HL-60 (cell line): ENCODE measurements around the gene LINGO4.

Experiments
- DNase-seq, 2 experiments: peaks; one replicate each; pipeline ENCODE4 v3.0.0-alpha.2; 2010 to 2020; ENCODE audit warnings: low read depth in 1 of 2, low spot score in 1 of 2
- H3K27ac ChIP-seq: fragments of 250-450 bp; sonication (Bioruptor Pico); replicated peaks from 2 replicates; pipeline ENCODE4 v1.5.1; 2020; ENCODE audit warnings: mild to moderate bottlenecking, moderate library complexity
- H3K27me3 ChIP-seq: fragments of 250-450 bp; sonication (Bioruptor Pico); 2 replicates; pipeline ENCODE4 v1.5.1; 2021; ENCODE audit warnings: mild to moderate bottlenecking, moderate library complexity; ENCODE audit not compliant: insufficient read depth, poor library complexity, severe bottlenecking
- H3K4me3 ChIP-seq: replicated peaks from 2 replicates; pipeline ENCODE4 v1.5.1; 2011; ENCODE audit warnings: mild to moderate bottlenecking, control low read depth, low read length; ENCODE audit not compliant: insufficient read depth
- CTCF ChIP-seq: IDR thresholded peaks from one replicate; pipeline ENCODE4 v1.5.1; 2011; ENCODE audit warnings: low read length, control low read depth, inconsistent platforms; ENCODE audit not compliant: insufficient read depth
- GABPA ChIP-seq: IDR thresholded peaks from 2 replicates; pipeline ENCODE4 v1.6.1; 2012; ENCODE audit warnings: low read depth
- POLR2AphosphoS5 ChIP-seq: IDR thresholded peaks from 2 replicates; pipeline ENCODE4 v1.6.1; 2012; ENCODE audit warnings: low read depth
- REST ChIP-seq: IDR thresholded peaks from 2 replicates; pipeline ENCODE4 v1.6.1; 2012; ENCODE audit warnings: low read depth; ENCODE audit not compliant: insufficient replicate concordance
- SPI1 ChIP-seq: IDR thresholded peaks from 2 replicates; pipeline ENCODE4 v1.6.1; 2012; ENCODE audit warnings: low read depth, mild to moderate bottlenecking, borderline replicate concordance

Gene LINGO4

DNA sequence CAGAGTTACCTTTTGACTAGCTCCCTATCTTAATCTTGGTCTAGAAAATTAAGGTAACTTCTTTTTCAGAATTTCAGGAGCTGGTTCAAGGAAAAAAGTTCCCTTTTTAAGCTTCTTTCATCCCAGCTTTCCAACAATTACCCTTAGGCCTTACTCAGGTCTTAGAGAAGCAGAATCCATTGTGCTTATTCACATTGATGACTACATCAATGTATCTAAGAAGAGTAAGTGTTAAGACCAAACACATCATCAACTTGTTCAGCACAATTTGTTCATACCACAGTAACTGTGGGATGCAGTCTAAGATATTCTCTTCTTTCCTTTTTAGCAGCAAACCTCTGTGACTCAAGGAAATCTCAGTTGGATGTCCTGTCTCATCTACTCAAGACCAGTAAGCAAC is 46.0 kb downstream of the LINGO4 start:
- H3K27me3 ChIP-seq: no peaks in the 10 kb centered on the region
- TF ChIP-seq SPI1: no peak
- no peak for TF ChIP-seq POLR2AphosphoS5
- TF ChIP-seq CTCF: no peak
- no peak for TF ChIP-seq GABPA
- no peak for TF ChIP-seq REST
- H3K4me3 ChIP-seq: no peak overlapping the region
- DNase-seq: no peak
- H3K27ac ChIP-seq: no peak overlapping the region

- no peaks in the 10 kb centered on the region for H3K27me3 ChIP-seq
- no peak for DNase-seq
Measured at GRCh38 chr1:151756291-151756690, 48.9 kb downstream of the LINGO4 start.

More at GRCh38 chr1:151756291-151756690, 48.9 kb downstream of the LINGO4 start:
- no peak for TF ChIP-seq REST
- no peak for TF ChIP-seq GABPA
- no peak for TF ChIP-seq SPI1
- no peak for TF ChIP-seq CTCF
- no peak overlapping the region for H3K4me3 ChIP-seq
- H3K27ac ChIP-seq: no peak overlapping the region
